HG02938 (cell line): Measurements from ENCODE around the gene REV3L.

ENCODE experiments used
- ATAC-seq: cut with Tn5 transposase; IDR thresholded peaks from one replicate; pipeline ENCODE4 v1.9.1; 2021; ENCODE audit warnings: mild to moderate bottlenecking, moderate library complexity; ENCODE audit not compliant: unreplicated experiment

The REV3L gene

GRCh38 chr6:111429571-111429970 lies 53.4 kb downstream of the REV3L start:
- no peak for ATAC-seq

GRCh38 chr6:111428811-111429210 lies 54.2 kb downstream of the REV3L start:
- ATAC-seq: no peak

GRCh38 chr6:111427341-111428116 lies 55.5 kb downstream of the REV3L start:
- ATAC-seq: peak; percentile 82

GRCh38 chr6:111423960-111424846 lies 58.8 kb downstream of the REV3L start:
- ATAC-seq: no peak

- no peak for ATAC-seq
Observed at GRCh38 chr6:111423055-111423633, 59.9 kb downstream of the REV3L start.

- ATAC-seq: no peak
Observed at GRCh38 chr6:111418971-111419693, 63.9 kb downstream of the REV3L start.

- no peak for ATAC-seq
Observed at GRCh38 chr6:111417946-111418345, 65.1 kb downstream of the REV3L start.

- ATAC-seq: no peak
Observed at GRCh38 chr6:111417181-111417585, 65.8 kb downstream of the REV3L start.

- no peak for ATAC-seq
Observed at GRCh38 chr6:111416529-111416928, 66.5 kb downstream of the REV3L start.

GRCh38 chr6:111414373-111414772 lies 68.6 kb downstream of the REV3L start:
- no peak for ATAC-seq

GRCh38 chr6:111411978-111412566 lies 70.9 kb downstream of the REV3L start:
- ATAC-seq: peak; percentile 65

- no peak for ATAC-seq
Observed at GRCh38 chr6:111411046-111411445, 72.0 kb downstream of the REV3L start.

GRCh38 chr6:111410371-111410770 lies 72.6 kb downstream of the REV3L start:
- ATAC-seq: no peak

GRCh38 chr6:111409430-111409829 lies 73.6 kb downstream of the REV3L start:
- no peak for ATAC-seq

- ATAC-seq: no peak
Observed at GRCh38 chr6:111407686-111408085, 75.3 kb downstream of the REV3L start.

GRCh38 chr6:111406200-111406721 lies 76.8 kb downstream of the REV3L start:
- ATAC-seq: peak; percentile 99

- ATAC-seq: no peak
Observed at GRCh38 chr6:111403388-111403787, 79.6 kb downstream of the REV3L start.

GRCh38 chr6:111399626-111400025 lies 83.4 kb downstream of the REV3L start:
- ATAC-seq: no peak

- ATAC-seq: no peak
Observed at GRCh38 chr6:111388681-111389080, 94.3 kb downstream of the REV3L start.
